Right ventricle myocardium superior (tissue), 1 donor: ENCODE data around the gene PSMG4. TPM values are rescaled to one million over a fixed set of nuclear protein-coding genes. Genes with fewer than 3 reads are reported as not detected.

ENCODE experiments used
- ATAC-seq: fragments of 200-7000 bp; cut with Tn5 transposase; one replicate; pipeline ENCODE4 v1.9.1; 2020; ENCODE audit warnings: mild to moderate bottlenecking; ENCODE audit not compliant: poor library complexity
- DNase-seq: peaks from one replicate; pipeline ENCODE4 v3.0.0-alpha.2; 2020
- intact Hi-C: fragments of 100-400 bp; cut with DNase I; formaldehyde crosslinking; loops from one replicate; pipeline ENCODE4 v1.11.2; 2022
- total RNA-seq: library from RNA; stranded (reverse); fragmentation: NEBNext Ultra II Directional; extraction: Animal tissue kit (Norgen Biotek cat#: 25700); gene quantifications from one replicate; pipeline ENCODE4 v1.2.1, GENCODE V29; 2021
- donor health status: DM: no; HTN: yes; CAD: no; lungs with severe emphysema.

PSMG4 gene
- total RNA-seq, 1 donor from 2014 or later: 8.9 TPM

GRCh38 chr6:3282476-3283236 lies 23.9 kb downstream of the PSMG4 start:
- intact Hi-C loops: loop anchor here (5.0 kb wide), 1 partner anchor 175 kb away; the partner anchor contains the start of gene SLC22A23
- DNase-seq: peak; percentile 12
- ATAC-seq: no peak

- peak; percentile 17 for DNase-seq
- ATAC-seq: no peak
- intact Hi-C loops: loop anchor here (5.0 kb wide), 1 partner anchor 174 kb away; the partner anchor contains the start of gene SLC22A23
These were observed 24.5 kb downstream of the PSMG4 start for GRCh38 chr6:3283241-3283640.

GRCh38 chr6:3283641-3284435 lies 25.1 kb downstream of the PSMG4 start:
- intact Hi-C loops: loop anchor here (5.0 kb wide), 1 partner anchor 173 kb away; the partner anchor contains the start of gene SLC22A23
- DNase-seq: peak; percentile 30
- ATAC-seq: no peak

- DNase-seq (peak; percentile 51), ATAC-seq (no peak)
- intact Hi-C loops: loop anchor here (5.0 kb wide), 1 partner anchor 173 kb away; the partner anchor contains the start of gene SLC22A23
These were observed 25.7 kb downstream of the PSMG4 start for GRCh38 chr6:3284436-3284876.

DNA sequence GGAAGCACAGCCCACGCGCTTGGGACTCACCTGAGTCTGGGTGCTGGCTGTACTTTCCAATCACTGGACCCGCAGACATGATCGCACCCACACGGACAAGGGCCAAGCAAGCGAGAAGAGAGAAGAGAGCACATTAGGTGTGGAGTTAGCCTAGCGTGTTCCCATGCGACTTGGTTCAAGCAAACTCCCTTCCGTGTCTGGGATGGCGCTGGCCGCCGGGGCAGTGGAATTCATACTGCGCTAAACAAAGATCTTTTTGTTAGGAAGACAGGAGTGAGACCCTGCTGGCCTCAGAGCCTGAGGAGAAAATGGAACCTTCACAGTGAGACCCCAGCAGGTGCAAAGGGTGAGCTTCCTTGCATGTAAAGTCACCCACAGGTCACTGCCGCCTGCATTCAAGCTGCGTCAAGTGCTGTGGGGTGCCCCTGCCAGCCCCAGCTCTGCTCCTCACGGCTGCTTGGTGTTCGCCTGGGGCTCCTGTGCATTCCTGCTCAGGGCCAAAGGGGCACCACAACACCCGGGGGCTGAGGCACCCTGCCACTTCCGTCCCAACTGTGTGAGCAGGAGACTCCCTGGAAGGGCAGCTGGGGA lies 26.4 kb downstream of the PSMG4 start:
- intact Hi-C loops: no loop called here
- ATAC-seq (no peak), DNase-seq (peak; percentile 44)

DNA sequence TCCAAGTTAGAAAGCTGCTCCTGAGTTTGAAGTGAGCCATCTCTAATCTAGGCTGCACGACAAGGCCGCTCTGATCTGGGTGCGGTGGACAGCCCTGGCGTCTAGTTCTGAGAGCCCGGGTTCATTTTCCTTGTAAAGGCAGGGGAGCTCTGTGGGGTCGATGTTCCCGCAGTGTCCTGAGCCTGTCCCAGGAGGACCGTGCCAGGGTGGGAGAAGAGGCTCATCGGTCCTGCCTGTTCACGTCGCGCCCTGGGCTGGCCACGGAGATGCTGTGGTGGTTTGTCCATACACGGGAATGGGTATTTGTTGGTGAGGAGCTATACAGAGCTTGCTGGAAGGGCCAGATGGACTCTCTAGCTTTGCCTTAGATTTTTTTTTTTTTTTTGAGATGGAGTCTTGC lies 27.0 kb downstream of the PSMG4 start:
- no peak for ATAC-seq
- peak; percentile 19 for DNase-seq
- intact Hi-C loops: no loop called here

GRCh38 chr6:3286641-3287171 lies 28.0 kb downstream of the PSMG4 start:
- DNase-seq (peak; percentile 14), ATAC-seq (no peak)
- intact Hi-C loops: no loop called here

- ATAC-seq (no peak), DNase-seq (no peak)
- intact Hi-C loops: no loop called here
These were observed 28.6 kb downstream of the PSMG4 start for GRCh38 chr6:3287308-3287707.

GRCh38 chr6:3287976-3288707 lies 29.4 kb downstream of the PSMG4 start:
- intact Hi-C loops: no loop called here

GRCh38 chr6:3288711-3289663 lies 30.2 kb downstream of the PSMG4 start:
- no peak for ATAC-seq
- intact Hi-C loops: no loop called here
- peak; percentile 25 for DNase-seq

More at GRCh38 chr6:3287976-3288707, 29.4 kb downstream of the PSMG4 start:
- ATAC-seq (no peak), DNase-seq (peak; percentile 20)

GRCh38 chr6:3289664-3290055 lies 30.9 kb downstream of the PSMG4 start:
- intact Hi-C loops: no loop called here
- no peak for ATAC-seq
- no peak for DNase-seq

DNA sequence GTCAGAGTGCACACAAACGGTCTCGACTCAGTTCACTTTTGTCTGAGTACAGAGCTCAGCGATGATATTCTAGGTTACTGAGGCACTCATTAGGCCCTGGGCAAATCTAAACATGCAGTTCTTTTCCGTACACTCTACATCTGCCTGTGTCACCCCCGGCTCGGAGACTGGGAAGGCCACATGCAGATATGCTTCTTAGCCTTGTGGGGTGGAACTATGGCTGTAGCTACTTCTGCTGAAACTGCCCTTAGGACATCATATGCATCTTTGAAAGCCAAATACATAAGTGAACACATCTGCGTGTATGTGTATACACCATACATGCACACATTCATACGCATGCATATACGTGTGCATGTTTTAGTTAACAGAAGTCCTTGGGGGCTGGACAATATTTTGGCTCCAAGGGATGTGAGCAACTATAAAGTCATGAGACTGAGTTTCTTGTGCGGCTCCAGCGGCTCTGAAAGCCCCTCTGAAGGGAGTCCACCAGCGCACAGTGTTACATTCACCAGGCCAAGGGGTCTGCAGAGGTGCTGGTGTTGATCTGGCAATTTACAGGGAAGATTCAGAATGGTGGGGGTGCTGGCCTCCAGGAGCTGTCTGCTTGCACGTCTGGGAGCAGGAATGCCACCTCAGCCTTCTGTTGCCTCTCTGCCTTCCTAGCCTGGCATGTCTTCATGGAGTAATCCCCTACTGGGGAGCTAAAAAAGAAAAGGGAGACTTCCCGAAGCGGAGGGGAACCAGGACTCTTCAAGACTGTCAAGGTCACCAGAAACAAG lies 31.6 kb downstream of the PSMG4 start:
- no peak for DNase-seq
- intact Hi-C loops: no loop called here

GRCh38 chr6:3290931-3291211 lies 32.1 kb downstream of the PSMG4 start:
- intact Hi-C loops: no loop called here
- ATAC-seq (no peak), DNase-seq (no peak)

More for the DNA sequence above, 31.6 kb downstream of the PSMG4 start:
- no peak for ATAC-seq

DNA sequence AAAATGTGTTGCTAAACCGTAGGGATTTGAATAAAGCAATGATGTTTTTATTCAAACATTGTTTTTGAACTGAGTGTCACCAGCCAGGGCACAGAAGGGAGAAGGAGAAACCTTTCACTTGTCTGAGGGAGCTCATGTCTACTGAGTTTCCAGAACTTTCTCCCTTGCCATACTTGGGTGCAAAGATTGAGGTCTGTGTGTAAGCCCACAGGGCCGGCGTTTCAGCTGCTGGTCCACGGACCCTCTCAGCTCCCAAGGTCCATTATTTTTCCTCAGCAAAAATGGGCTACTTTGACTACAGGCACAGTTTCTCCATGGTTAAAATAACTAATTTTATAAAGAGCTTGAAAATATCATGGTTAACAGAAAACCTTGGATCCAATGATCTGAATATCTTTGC lies 32.6 kb downstream of the PSMG4 start:
- intact Hi-C loops: no loop called here
- DNase-seq (no peak), ATAC-seq (no peak)

DNA sequence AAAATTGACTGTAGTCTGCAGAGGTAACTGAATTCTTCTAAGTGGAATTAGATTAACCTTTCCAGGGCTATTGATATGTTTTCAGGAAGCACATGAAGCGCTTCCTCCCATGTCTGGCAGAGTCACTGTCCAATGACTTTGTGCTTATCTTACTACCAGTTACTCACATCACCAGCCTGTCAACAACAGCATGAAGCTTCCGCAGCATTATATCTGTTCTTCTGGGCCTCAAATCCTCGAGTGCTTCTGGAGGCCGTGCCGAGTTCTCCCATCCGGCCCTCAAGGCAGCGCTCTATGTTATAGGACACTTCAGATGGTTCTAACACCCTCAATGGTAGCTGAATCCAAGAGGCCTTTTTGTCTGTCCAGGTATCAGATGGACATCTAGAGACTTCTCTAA lies 33.2 kb downstream of the PSMG4 start:
- ATAC-seq (no peak), DNase-seq (no peak)
- intact Hi-C loops: no loop called here

DNA sequence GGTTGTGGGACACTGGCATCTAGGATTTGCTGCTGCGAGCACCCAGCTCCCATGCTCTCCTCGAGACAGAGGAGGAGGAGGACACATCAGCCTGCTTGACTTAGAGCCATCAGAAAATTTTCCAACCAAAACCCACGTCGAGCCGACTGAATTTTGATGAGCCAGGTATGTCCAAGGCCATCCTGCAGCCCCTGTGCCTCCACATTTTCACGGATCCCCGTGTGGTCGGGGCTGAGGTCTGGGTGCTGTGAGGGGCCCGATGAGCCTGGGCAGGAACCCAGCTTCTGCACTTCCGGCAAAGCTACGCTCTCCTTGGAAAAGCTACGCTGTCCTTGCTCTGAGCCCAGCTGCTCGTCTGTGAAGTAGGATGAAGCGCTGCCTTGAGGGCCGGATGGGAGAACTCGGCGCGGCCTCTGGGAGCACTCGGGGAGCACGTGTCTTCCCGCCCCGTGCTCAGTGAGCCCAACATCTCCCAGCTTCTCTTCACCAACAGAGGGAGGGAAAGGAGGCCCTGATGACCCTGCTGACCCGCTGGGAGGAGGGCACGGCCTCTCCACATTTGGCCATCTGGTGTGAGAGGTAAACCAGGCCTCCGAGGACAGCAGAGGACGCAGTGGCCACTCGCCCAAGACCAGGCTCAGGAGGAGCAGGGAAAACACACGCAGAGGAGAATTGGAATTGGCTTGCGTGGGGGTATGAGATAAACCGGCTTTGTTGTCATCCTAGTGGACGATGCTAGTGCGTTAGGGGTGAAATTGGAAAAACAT lies 33.9 kb downstream of the PSMG4 start:
- no peak for ATAC-seq
- intact Hi-C loops: no loop called here
- DNase-seq: no peak
